HepG2 (cell line): ENCODE results near the gene TBC1D22A. TPM values are rescaled to one million over a fixed set of nuclear protein-coding genes. Genes with fewer than 3 reads are reported as not detected.

Experiments used
- ATAC-seq: fragments of 200-7000 bp; cut with Tn5 transposase; 3 replicates; pipeline ENCODE4 v1.9.1; 2020; ENCODE audit warnings: mild to moderate bottlenecking, moderate library complexity
- BruUV-seq: library from RNA; stranded (reverse); fragments of 400-500 nt; replicated peaks from 2 replicates; lab custom pipeline; 2021; lab: Mats Ljungman, UMichigan
- CTCF ChIA-PET: fragments of 300-600 bp; formaldehyde crosslinking; extraction: SDS; loops from one replicate; lab custom pipeline; 2021; ENCODE audit warnings: low total read pairs, inconsistent platforms, low intra/inter-chr PET ratio; lab: Yijun Ruan, JAX
- POLR2A ChIA-PET: fragments of 350-600 bp; sonication (Branson Sonifier 250); formaldehyde crosslinking; loops from one replicate; lab custom pipeline; 2020; ENCODE audit warnings: antibody characterized with exemption, inconsistent platforms; lab: Yijun Ruan, JAX
- DNase-seq: peaks from one replicate; pipeline ENCODE4 v3.0.0-alpha.2; 2015; ENCODE audit warnings: low spot score
- FAIRE-seq: peaks from 3 replicates; lab custom pipeline; 2011; peaks lifted over from hg19 to GRCh38; lab: Jason Lieb, UNC
- H2AFZ ChIP-seq: one replicate; pipeline ENCODE4 v1.6.1; 2011; ENCODE audit warnings: low read length, inconsistent platforms
- H3K27ac ChIP-seq: fragments of 300-600 bp; 3 replicates; pipeline ENCODE4 v1.8.0; 2011; ENCODE audit warnings: mixed run types, mild to moderate bottlenecking, mixed read lengths, low read length, inconsistent platforms; ENCODE audit not compliant: insufficient read depth; ENCODE audit errors: extremely low read length
- H3K27me3 ChIP-seq, 2 experiments: fragments of 200-600 bp in 1 of 2; 2 replicates in 1 of 2; 3 replicates in 1 of 2; pipeline versions ENCODE4 v1.6.0 to v1.8.0; 2011; ENCODE audit warnings: low read length in 2 of 2, mild to moderate bottlenecking in 2 of 2, moderate library complexity in 2 of 2, inconsistent platforms in 1 of 2; ENCODE audit not compliant: insufficient read depth in 2 of 2, control insufficient read depth in 1 of 2
- H3K36me3 ChIP-seq, 2 experiments: fragments of 200-600 bp in 1 of 2; replicated peaks in 1 of 2; 2 replicates in 1 of 2; 3 replicates in 1 of 2; pipeline versions ENCODE4 v1.5.1 to v1.8.0; 2011; ENCODE audit warnings: low read length in 2 of 2, inconsistent platforms in 1 of 2; ENCODE audit not compliant: insufficient read depth in 2 of 2, control insufficient read depth in 1 of 2
- H3K4me1 ChIP-seq: 2 replicates; pipeline ENCODE4 v1.5.1; 2012; ENCODE audit warnings: low read length, inconsistent platforms; ENCODE audit not compliant: insufficient read depth
- H3K4me2 ChIP-seq: 2 replicates; pipeline ENCODE4 v1.6.0; 2011; ENCODE audit warnings: low read depth, low read length, inconsistent platforms
- H3K4me3 ChIP-seq, 3 experiments: fragments of 200-600 bp in 1 of 3; sonication (generic), shearing (Covaris generic) in 1 of 3; replicated peaks in 1 of 3; 2 replicates each; pipeline ENCODE4 v1.5.1; 2011 to 2016; ENCODE audit warnings: low read length in 3 of 3, inconsistent platforms in 2 of 3, low read depth in 2 of 3, mild to moderate bottlenecking in 2 of 3, control low read depth in 1 of 3, mixed read lengths in 1 of 3; ENCODE audit not compliant: insufficient read depth in 1 of 3
- H3K79me2 ChIP-seq: one replicate; pipeline ENCODE4 v1.6.1; 2011; ENCODE audit warnings: low read length, inconsistent platforms; ENCODE audit not compliant: insufficient read depth
- H3K9ac ChIP-seq: 2 replicates; pipeline ENCODE4 v1.6.0; 2011; ENCODE audit warnings: mild to moderate bottlenecking, low read depth, low read length, inconsistent platforms; ENCODE audit not compliant: insufficient read depth
- H3K9me3 ChIP-seq: 2 replicates; pipeline ENCODE4 v1.5.1; 2012; ENCODE audit warnings: mild to moderate bottlenecking, low read length
- H4K20me1 ChIP-seq: 2 replicates; pipeline ENCODE4 v1.6.0; 2011; ENCODE audit warnings: inconsistent platforms, mild to moderate bottlenecking, low read length, moderate library complexity; ENCODE audit not compliant: insufficient read depth
- AHDC1 ChIP-seq: sonication (generic); formaldehyde crosslinking; IDR thresholded peaks from 2 replicates; pipeline ENCODE4 v1.5.1; 2020; ENCODE audit warnings: mild to moderate bottlenecking, missing genetic modification reagents, borderline replicate concordance
- NFKBIZ ChIP-seq: IDR thresholded peaks from 2 replicates; pipeline ENCODE4 v1.6.1; 2018; ENCODE audit warnings: missing genetic modification reagents, missing compliant biosample characterization
- SMC3 ChIP-seq: IDR thresholded peaks from 2 replicates; pipeline ENCODE4 v1.6.1; 2011; ENCODE audit warnings: low read length, improper control_type of control experiment
- YY1 ChIP-seq: IDR thresholded peaks from 2 replicates; pipeline ENCODE4 v1.6.1; 2011; ENCODE audit warnings: low read length, low read depth, moderate library complexity, mild to moderate bottlenecking; ENCODE audit not compliant: insufficient read depth, insufficient replicate concordance
- ZNF296 ChIP-seq: sonication (generic); formaldehyde crosslinking; conservative IDR thresholded peaks from 2 replicates; pipeline ENCODE4 v1.5.0; 2020; ENCODE audit warnings: mild to moderate bottlenecking, missing genetic modification reagents
- ZNF362 ChIP-seq: sonication (generic); formaldehyde crosslinking; IDR thresholded peaks from 2 replicates; pipeline ENCODE4 v1.4.0; 2020; ENCODE audit warnings: missing genetic modification reagents, mild to moderate bottlenecking, borderline replicate concordance
- WGBS: methylation state at CpG from one replicate; pipeline ENCODE4 v1.1.6; 2017; ENCODE audit warnings: low lambda C conversion rate; 5-methylcytosine and 5-hydroxymethylcytosine counted together
- in situ Hi-C: cut with HindIII; loops from 2 replicates; pipeline ENCODE4 v1.10.0; 2017; ENCODE audit warnings: low pct_unique_long_range_greater_than_20kb; ENCODE audit not compliant: extremely low pct_ligation_motif_present
- intact Hi-C: fragments of 100-400 bp; cut with micrococcal nuclease; formaldehyde crosslinking; loops from one replicate; pipeline ENCODE4 v1.10.0; 2022; ENCODE audit not compliant: unreplicated experiment
- polyA plus RNA-seq, 8 experiments: library from polyadenylated mRNA; depleted of rRNA in 3 of 8; stranded (reverse) in 7 of 8; unstranded in 1 of 8; fragments of >200 nt; fragmentation: Illumina TruSeq in 4 of 8; extraction: Trizol in 4 of 8; gene quantifications; 2 replicates each; pipeline versions ENCODE4 v1.2.1 to v1.2.3, GENCODE V29; 2011 to 2016; ENCODE audit warnings: low read depth in 4 of 8, missing spikeins in 1 of 8, mixed read lengths in 1 of 8; ENCODE audit not compliant: insufficient read depth in 1 of 8
- total RNA-seq, 5 experiments: library from RNA; depleted of rRNA; stranded (reverse); fragments of >200 nt; fragmentation: Illumina TruSeq; extraction: Trizol; gene quantifications; 2 replicates each; pipeline ENCODE4 v1.2.3, GENCODE V29; 2016; ENCODE audit warnings: low read depth in 1 of 5
- TF ChIP-seq, protein P1 (sequence below): sonication (generic); formaldehyde crosslinking; IDR thresholded peaks from 2 replicates; pipeline ENCODE4 v1.4.0; 2020; ENCODE audit warnings: missing genetic modification reagents

TBC1D22A gene
- total and polyA plus RNA-seq, 2 of the 13 experiments (the other 11 are each of a cell fraction or from before 2014, with no cell fraction given): 17.3 to 18.0 TPM

GRCh38 chr22:46758867-46759290 lies 3.6 kb upstream of the TBC1D22A start (continued):
- TF ChIP-seq AHDC1 (CRISPR knock-in tag) (no peak), NFKBIZ (CRISPR knock-in tag) (0 out of 2 replicates have a peak, but pooled peaks have one; percentile 23), YY1 (no peak), SMC3 (peak; percentile 87; the same call in 1 of the 2 replicates), ZNF296 (CRISPR knock-in tag) (no peak)

DNA sequence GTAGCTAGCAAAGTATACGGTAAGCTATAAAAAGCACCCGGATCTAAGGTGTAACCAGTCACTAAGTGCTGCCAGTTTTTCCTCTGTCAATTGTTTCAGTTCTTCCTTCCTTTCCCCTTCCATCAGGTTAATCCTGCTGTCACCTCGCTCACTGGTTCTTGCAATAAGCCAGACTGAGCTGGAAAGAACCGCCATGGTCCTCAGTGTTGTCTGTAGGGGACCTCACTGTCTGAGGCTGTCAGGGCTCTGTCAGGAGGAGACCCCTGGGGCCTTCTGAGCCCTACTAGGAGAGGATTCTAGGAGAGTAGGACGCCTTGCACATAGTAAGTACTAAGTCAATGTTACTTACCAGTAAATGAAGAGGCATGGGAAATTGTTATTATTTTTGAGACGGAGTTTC lies 1.4 kb upstream of the TBC1D22A start:
- no peak overlapping the region for H2AFZ ChIP-seq
- in situ Hi-C loops (no loop called here), intact Hi-C loops (no loop called here)
- POLR2A ChIA-PET: interaction anchor here (1.2 to 5.4 kb wide), 5 partner anchors 14 to 148 kb away, joined by 3 to 144 read pairs (median 25); partner anchors contain the start of gene CERK
- H3K9me3 ChIP-seq: peaks cover 6% of the 10 kb centered on the region
- no peak for ATAC-seq
- WGBS: 92% methylated on average over 6 of the region's 6 CpGs
- peak overlapping the region; percentile 90 for H3K4me2 ChIP-seq
- CTCF ChIA-PET: no interaction called here
- H3K27ac ChIP-seq: peak overlapping the region; percentile 18
- H3K36me3 ChIP-seq: peaks cover 0 to 1% of the 10 kb centered on the region in 2 experiments; a peak in 1 of 5 replicates
- peaks cover 56% of the 10 kb centered on the region for H3K4me1 ChIP-seq
- no TSS peak for BruUV-seq
- no peak for DNase-seq
- peaks cover 42% of the 10 kb centered on the region for H3K79me2 ChIP-seq
- FAIRE-seq: no peak
- no peaks in the 10 kb centered on the region for H4K20me1 ChIP-seq
- no peaks in the 10 kb centered on the region; a peak in 1 of 5 replicates for H3K27me3 ChIP-seq
- peak overlapping the region in 2 of 3 experiments; percentile 74 to 96; a peak in 4 of 6 replicates for H3K4me3 ChIP-seq
- H3K9ac ChIP-seq: peak overlapping the region; percentile 98
- no peak for TF ChIP-seq ZNF362 (CRISPR knock-in tag)
- TF ChIP-seq, protein P1, sequence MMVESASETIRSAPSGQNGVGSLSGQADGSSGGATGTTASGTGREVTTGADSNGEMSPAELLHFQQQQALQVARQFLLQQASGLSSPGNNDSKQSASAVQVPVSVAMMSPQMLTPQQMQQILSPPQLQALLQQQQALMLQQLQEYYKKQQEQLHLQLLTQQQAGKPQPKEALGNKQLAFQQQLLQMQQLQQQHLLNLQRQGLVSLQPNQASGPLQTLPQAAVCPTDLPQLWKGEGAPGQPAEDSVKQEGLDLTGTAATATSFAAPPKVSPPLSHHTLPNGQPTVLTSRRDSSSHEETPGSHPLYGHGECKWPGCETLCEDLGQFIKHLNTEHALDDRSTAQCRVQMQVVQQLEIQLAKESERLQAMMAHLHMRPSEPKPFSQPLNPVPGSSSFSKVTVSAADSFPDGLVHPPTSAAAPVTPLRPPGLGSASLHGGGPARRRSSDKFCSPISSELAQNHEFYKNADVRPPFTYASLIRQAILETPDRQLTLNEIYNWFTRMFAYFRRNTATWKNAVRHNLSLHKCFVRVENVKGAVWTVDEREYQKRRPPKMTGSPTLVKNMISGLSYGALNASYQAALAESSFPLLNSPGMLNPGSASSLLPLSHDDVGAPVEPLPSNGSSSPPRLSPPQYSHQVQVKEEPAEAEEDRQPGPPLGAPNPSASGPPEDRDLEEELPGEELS (CRISPR knock-in tag): no peak
